ENCODE measurements around the gene COX20.

Gene COX20

DNA sequence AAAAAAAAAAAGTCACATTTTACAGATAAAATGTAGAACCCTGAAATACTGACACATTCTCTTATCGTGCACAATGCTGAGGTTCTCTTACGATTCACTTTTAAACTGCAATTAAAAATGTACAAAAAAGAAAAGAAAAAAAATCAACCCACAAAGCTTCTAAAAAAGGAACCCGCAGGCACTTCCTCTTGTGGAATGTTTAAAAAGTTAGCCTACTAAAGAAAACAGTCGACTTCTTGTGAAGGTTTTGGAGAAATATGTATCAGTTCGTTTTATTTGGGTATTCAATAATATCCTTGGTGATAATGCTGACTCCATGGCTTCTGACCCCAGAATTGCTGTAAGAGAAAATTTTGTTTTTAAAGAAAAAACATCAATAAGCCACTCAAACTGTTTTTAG is 18.7 kb downstream of the COX20 start:
- DNase-seq = no peak

GRCh38 chr1:244854865-244855578 is 19.6 kb downstream of the COX20 start:
- peak in 1 of 5 experiments; percentile 20 for DNase-seq

GRCh38 chr1:244857761-244858160 is 22.3 kb downstream of the COX20 start:
- DNase-seq = no peak

- no peak for DNase-seq
Measured at GRCh38 chr1:244858357-244858756, 22.9 kb downstream of the COX20 start.

DNA sequence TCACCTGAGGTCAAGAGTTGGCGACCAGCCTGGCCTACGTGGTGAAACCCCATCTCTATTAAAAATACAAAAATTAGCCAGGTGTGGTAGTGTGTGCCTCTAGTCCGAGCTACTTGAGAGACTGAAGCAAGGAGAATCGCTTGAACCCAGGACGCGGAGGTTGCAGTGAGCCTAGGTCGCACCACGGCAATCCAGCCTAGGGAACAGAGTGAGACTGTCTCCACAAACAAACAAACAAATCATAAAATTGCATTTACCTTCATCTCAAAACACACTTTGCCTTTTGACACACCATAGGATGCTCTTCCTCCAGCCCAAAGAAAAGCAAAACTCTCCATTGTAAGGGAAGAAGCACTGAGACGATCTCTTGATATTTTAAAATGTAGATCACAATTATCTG is 24.6 kb downstream of the COX20 start:
- no peak for DNase-seq

GRCh38 chr1:244860914-244861610 is 25.6 kb downstream of the COX20 start:
- DNase-seq = no peak

- DNase-seq = no peak
Measured at GRCh38 chr1:244861683-244862082, 26.2 kb downstream of the COX20 start.

DNA sequence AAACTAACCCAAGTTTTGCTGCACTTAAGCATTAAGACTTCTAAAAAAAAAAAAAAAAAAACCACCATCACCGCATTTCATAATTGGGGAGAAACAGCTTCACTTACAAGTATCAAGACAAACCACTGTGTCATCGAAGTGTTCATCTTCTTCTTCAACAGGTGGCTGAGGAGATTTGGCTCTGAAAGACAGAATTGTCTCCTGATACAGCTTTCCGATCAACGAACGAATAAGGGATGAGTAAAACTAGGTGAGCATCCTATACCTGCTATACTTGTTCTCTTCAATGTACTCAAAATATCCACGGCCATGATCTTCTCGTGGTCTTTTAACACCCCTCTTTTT is 26.9 kb downstream of the COX20 start:
- DNase-seq = peak in 2 of 5 experiments; percentile 58 to 65

DNA sequence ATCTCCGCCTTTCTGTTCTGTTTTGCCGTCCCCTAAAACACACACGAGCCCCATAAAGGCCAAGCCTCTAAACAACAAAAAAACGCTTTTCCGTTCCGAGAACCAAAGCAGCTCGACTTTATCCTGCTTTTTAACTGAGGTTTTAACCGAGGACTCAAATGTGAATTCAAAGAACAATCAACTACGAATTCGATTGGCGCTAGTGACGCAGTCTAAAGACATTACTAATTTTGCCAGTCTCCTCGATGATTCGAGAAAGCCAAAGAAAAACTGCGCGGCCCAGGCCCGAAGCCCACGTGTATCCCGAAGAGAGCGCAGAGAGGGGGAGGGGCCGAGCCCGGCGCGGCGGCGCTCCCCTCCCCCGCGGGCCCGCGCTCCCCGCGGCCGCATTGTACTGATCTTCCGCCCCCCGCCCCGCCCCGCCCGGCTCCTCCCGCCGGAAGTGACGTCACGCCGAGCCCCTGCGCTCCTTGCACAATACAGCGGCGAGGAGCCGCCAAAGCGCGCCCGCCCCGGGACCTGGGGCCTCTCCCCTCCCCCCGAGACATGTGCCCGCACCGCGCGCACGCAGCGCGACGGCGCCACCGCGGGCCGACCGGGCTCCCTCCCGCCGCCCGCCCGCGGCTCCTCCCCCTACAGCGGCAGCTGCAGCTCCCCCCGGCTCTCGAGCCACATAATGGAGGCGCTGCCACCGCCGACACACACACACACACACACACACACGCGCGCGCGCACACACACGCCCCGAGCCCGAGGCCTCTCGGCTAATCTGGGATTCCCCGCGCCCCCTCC is 27.4 kb downstream of the COX20 start:
- DNase-seq = peak; percentile 93 to 98 (median 96)

DNA sequence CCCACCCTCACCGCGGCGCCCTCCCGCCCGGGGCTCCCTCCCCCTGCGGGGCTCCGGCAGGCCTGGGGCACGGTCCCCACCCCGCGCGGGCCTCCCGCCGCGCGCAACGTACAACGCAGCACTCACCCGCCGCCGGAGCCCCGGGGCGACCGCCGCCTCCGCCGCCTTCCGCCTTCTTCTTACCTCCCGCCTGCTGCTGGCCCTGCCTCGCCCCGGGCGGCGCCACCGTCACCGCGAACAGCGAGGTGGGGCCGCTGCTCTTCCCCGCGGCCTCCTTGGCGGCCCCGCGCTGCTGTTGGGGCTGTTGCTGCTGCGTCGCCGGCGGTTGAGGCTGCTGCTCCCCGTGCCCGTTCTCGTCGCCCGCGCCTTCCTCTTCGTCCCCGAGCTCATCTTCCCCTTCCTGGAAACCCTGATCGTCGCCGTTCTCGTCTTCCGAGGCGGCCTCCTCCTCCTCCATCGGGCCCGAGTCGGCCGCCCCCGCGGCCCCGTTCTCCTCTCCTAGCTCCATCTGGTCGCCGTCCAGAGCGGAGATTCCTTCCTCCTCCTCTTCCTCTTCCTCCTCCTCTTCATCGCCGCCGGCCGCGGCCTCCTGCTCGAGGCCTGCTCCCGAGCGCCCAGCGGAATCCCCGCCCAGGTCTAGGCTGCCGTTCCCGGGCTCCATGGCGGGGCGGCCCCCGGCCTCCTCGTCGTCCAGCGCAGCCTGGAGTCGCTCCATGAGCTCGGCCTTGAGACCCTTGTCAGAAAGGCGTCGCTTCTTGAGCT is 28.2 kb downstream of the COX20 start:
- DNase-seq = peak in 1 of 5 experiments; percentile 10

GRCh38 chr1:244864253-244865027 is 29.0 kb downstream of the COX20 start, which contains the start of gene HNRNPU:
TSS of gene HNRNPU (minus strand) at chr1:244864543. CDS start at chr1:244864307, 236 bp downstream.
- peak; percentile 92 to 99 (median 94) for DNase-seq

- no peak for DNase-seq
Measured at GRCh38 chr1:244865028-244865371, 29.5 kb downstream of the COX20 start.

DNA sequence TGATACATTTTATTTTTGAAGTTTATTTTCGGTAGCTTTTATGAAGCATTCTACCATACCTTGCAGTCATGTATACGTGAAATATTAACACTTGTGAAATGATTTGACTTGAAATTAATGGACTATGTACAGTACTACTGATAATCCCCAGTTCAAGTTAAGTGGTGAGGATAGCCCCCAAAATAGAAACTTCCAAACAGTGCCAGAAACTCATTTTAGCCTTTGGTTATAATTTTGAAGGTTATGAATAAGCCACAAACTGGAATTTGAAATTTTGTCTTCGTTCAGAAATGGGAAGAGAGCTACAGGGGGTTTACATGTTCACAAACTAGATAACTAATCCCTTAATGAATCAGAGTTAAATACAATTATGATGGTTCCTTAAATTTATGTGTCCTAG is 30.4 kb downstream of the COX20 start:
- no peak for DNase-seq

DNA sequence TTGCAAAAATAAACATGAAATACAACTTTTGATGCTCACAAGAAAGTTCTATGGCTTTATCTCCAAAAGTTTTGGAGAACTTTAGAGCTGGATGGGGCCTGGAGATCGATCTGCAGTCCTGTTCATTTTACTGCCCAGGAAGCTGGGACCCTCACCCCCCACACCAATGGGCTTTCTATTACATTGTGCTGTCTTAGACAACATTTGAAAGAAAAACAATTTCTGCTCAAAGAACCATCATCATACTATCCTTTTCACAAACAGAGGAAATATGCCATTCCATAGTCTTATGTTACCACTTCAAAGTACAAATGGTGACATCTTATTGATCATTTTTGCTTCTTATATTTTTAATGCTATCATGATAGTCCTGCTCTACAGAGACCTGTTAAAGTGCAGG is 30.9 kb downstream of the COX20 start:
- no peak for DNase-seq

DNA sequence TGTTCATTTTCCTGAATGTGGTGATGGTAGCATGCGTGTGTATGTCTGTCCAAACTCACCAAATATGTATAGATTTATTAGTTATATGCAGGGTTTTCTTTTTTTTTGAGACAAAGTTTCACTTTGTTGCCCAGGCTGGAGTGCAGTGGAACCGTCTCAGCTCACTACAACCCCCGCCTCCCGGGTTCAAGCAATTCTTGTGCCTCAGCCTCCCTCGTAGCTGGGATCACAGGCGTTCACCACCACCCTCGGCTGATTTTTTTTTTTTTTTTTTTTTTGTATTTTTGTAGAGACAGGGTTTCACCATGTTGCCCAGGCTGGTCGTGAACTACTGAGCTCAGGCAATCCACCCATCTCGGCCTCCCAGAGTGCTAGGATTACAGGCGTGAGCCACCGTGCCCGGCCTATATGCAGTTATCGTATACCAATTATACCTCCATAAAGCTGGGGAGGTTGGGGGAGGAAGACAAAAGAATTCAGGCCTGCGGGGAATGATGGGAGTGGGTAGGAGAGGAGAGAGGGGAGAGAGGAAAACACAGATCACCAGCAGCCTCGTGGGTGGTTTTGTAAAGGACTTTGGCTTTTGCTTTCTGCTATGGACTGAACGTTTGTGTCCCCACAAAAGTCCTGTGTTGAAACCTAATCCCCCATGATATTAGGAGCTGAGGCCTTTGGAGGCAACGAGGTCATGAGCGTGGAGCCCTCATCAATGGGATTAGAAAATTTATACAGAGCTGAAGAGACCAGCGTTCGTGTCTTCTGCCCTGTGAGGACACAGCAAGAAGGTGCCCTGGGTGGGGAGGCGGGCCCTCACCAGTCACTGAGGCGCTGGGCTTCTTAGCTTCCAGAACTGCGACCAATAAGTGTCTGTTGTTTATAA is 33.3 kb downstream of the COX20 start:
- DNase-seq = no peak

GRCh38 chr1:244869364-244869827 is 33.9 kb downstream of the COX20 start:
- no peak for DNase-seq

DNA sequence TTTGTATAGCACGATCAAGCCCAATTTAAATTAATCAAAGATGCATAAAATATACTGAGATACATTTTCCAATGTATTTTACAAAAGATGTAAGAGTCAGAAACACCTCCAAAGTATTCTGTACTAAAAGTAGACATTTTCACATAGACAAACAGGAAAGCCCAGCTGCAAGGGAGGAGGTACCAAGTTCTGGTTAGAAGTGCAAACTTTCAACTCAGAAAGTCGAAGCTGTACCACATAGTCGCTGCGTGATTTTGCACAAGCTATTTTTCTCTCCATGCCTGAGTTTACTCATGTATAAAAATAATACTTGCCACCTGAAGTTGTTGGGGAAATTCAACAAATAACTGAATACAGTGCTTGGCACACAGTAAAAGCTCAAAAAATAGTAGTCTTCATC is 34.5 kb downstream of the COX20 start:
- no peak for DNase-seq

DNA sequence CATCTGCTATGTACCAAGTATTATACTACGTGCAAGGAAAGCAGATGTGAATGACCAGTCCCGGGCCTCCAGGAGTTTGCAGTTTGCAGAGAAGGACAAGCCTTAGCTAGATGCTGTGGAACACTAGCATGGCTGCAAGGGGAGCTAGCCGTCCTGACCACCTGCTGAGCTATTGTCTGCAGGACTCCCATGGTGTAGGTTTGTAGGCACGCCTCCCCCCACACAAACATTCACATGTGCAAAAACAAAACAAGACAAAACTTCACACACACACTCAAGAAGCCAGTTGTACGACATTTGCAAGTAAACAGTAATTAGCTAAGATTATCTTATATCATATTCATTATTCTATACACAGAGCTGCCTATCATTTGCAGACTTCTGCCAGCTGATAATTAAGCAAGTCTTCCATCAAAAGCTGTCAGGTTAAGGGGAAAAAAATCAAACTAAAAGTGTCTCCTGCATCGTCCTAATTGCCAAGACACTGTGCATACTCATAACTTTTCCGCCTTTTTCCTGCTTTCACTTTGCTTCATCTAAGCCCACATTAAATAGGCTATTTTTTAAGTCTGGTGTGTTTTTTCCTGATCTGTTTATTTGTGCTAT is 39.6 kb downstream of the COX20 start:
- no peak for DNase-seq

- DNase-seq = no peak
Measured at GRCh38 chr1:244876228-244876910, 40.9 kb downstream of the COX20 start.

GRCh38 chr1:244878681-244879080 is 43.2 kb downstream of the COX20 start:
- no peak for DNase-seq

All from T-helper 2 cell (primary cell).